HG03354 (cell line): ENCODE data around the gene EXOC3.
"Not testable (repeated sequence)": the region's sequence is repeated elsewhere in the genome, so short reads cannot be mapped to it uniquely, and the experiment has no call there.

Experiments used
- ATAC-seq: cut with Tn5 transposase; IDR thresholded peaks from one replicate; pipeline ENCODE4 v1.9.1; 2021; ENCODE audit warnings: mild to moderate bottlenecking; ENCODE audit not compliant: unreplicated experiment, poor library complexity, severe bottlenecking

The EXOC3 gene

DNA sequence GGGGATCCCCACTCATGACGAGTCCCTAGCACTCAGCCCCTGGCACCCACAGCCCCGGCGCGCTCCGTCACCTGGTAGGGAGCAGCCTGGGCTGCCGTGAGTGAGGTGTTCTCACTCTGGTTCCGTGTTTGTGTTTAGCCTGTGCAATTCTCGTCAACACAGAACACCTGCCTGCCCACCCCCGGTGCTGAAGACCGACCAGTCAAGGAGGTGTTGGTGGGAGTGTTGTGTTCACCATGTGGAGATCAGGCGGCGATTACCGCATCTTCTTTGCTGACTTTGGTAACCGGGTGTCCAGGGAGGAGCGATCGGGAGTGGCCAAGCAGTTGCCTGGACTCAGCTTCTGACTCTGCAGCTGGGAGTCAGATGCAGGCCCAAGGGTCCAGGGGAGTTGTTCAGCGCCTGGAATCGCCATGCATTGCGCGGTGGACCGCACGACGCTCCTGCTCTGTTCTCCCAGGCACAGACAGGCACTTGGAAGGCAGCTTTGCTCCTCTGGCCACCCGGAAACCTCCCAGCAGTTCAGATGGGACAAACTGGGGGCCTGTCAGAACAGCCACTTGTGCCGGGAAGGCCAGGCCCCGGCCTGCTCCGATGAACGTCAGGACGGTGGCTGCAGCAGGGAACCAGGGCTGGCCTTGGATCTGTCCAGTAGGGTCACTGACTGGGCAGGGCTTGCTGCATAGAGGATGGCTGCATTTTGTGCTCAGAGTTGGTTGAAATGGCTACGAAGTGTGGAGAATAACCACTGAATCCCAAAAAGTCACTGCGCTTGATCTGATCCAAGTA, 28.2 kb downstream of the EXOC3 start:
- ATAC-seq, result no peak

DNA sequence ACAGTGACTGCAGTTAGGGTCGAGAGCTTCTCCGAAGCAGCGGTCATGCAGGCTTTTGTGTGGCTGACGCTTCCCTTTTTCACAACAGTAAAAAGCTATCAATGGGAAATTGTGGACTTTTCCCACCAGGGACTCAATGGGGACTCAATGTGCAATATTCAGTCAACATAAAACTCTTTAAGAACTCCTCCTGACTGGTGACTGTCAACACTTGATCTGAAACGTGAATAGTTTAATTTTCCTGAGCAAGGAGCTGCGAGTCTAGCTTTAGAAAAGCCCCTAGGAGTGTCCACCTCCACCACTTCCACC, 28.7 kb downstream of the EXOC3 start:
- ATAC-seq, result no peak

DNA sequence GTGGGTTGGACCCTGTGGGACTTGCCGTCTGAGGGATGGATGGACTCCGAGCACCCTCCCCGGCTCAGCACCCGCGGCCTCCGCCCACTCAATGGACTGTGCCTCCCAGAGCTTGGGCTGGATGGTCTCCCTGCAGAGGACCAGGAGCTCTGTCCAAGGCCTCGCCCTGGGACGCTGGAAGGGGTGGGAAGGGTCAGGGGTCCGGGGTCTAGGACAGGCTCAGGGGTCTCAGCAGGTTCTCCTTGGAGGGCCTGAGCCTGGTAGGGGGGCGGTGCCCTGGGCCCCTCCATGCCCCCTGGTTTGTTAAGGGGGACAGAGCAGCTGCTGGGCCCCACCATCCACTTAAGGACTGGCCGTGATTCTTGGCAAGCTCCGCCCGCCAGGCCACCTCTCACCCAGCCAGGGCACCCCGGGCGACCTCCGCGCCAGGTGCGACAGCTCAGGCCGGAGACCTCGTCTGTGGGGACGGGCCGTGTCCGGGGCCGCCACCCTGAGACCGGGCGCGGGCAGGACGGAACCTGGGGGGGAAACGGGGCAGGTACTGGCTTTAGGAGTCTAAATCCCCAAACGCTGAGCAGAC, 29.2 kb downstream of the EXOC3 start:
- peak; percentile 19 for ATAC-seq

- ATAC-seq, result peak; percentile 74
Observed at GRCh38 chr5:472656-473550, 29.9 kb downstream of the EXOC3 start.

DNA sequence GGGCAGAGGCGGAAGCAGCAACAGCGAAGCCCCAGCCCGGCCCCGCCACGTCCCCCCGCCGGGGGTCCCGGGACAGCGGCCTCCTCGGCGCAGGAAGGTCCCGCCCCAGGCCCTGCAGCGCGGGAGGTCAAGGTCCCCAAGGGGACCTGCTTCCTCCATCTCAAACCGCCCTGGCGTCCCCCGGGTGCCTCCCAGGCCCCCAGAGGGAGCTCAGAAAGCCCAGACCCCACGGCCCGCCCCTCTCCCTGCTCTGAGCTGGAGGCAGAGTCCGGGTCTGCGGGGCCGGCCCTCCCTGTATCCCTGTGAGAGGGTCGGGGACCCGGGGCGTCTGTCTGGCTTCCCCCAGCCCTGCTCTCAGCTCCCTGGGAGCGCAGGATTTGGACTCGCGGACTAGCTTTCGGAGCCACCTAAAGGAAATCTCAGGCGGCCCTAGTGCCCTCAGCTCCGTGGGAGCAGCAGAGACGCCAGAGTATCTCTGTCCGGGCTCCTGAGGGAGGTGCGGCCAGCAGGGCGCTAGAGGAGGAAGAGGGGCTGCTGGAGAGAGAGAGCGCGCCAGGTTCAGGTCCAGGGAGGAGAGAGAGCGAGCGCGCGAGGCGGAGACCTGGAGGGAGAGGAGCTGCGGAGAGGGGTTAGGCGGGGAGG, 30.7 kb downstream of the EXOC3 start:
- ATAC-seq, result peak; percentile 35

- not testable (repeated sequence) for ATAC-seq
Observed at GRCh38 chr5:474232-474839, 31.4 kb downstream of the EXOC3 start.

DNA sequence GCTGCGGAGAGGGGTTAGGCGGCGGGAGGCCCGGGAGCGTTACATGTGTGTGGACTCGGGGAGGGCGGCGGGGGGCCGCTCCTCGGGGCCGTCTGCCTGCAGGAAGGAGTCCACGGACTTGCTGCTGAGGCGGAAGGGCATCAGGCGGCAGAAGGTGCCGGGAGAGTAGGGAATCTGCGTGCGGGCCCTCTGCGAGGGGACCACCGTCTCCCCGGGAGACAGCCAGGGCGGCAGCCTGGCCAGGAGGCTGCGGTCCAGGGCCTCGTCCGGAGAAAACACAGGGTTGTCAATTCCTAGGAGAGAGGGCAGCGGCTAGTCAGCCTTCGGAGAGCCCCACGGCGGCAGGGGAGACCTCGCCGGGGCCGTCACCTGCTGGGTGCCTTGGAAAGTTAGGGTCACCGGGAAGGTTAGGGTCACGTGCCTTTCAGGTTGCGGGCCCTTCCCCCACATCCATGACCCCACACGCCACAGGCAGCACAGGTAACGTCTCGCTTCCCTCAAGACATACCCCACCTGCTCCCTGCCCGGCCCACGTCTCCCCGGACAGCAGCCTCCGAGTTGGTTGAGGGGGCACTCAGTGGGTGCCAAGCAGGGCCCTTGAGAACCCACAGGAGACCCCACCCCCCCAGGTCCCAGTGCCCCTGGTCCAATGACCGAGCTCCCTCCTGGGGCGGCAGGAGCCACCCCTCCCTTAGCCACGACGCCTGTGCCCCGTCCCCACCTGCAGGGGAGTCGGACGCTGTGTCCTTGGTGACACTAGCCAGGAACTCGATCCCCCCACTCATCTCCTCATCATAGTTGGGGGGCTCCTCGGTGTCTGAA, 32.1 kb downstream of the EXOC3 start:
- ATAC-seq, result no peak

DNA sequence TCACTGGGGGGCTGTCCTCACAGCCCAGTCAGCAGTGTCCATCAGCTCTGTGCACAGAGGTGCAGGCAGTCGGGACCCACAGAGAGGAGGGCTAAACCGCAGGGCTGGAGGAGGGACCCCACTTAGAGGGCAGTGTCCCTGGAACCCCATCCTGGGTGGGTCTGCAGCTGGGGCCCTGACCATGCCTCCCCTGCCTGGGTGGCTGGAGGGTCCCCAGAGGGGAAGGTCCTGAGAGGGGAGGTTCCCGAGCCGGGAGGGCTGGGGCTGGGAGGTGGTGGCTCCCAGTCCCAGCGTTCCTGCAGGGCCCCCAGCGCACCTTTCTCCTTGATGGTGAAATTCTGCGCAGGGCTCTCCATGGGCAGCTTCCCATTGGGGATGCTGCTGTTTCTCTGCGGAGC, 32.7 kb downstream of the EXOC3 start:
- ATAC-seq, result no peak

DNA sequence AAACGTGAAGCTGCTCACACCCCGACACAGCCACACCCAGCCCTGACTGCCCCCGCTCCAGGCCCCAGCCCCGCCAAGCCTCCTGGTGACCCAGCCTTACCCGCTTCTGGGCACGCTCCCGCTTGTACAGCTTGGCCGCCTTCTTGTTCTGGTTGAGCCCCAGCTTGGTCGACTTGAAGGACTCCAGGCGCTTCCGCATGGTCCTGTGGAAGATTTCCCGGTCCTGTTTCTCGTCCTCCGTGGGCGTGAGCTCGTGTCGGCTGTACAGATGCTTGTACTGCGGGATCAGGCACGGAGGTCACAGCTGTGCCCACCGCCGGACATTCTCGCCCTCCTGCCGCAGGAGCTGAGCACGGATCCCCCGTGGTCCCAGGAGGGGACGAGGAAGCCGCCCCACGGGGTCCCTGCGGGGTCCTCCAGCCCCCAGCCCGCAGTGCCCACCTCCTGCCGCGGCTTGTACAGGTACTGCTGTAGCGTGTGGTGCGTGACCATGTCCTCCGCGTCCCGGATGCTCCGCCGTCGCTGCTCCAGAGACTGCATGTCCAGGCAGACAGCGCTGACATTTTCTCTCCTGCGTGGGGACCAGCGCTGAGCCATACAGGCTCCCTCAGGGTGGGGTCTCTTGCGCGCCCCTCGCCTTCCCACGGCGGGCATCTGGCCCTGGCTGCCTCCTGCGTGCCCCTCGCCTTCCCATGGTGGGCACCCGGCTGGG, 33.3 kb downstream of the EXOC3 start:
- ATAC-seq, result no peak

- ATAC-seq, result no peak
Observed at GRCh38 chr5:476814-477175, 33.8 kb downstream of the EXOC3 start.

DNA sequence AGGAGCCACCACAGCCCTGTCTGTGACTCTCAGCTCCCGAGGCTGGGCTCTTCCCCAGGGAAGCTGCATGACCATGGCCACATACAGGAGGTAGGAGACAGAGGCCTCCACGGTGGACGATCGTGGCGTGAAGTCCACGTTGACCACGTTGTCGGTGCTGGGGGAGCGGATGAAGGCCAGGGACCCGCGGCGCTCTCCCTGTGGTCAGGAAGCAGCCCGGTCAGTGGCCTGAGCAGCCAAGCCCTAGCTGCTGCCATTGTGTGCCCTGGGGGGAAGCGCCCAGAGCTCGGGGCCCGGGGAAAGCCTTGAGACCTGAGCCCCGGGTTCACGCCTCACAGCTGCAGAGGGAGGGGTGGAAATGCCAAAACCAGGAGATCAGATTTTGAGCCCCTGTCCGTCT, 34.3 kb downstream of the EXOC3 start:
- no peak for ATAC-seq

- no peak for ATAC-seq
Observed at GRCh38 chr5:477871-478270, 34.9 kb downstream of the EXOC3 start.

DNA sequence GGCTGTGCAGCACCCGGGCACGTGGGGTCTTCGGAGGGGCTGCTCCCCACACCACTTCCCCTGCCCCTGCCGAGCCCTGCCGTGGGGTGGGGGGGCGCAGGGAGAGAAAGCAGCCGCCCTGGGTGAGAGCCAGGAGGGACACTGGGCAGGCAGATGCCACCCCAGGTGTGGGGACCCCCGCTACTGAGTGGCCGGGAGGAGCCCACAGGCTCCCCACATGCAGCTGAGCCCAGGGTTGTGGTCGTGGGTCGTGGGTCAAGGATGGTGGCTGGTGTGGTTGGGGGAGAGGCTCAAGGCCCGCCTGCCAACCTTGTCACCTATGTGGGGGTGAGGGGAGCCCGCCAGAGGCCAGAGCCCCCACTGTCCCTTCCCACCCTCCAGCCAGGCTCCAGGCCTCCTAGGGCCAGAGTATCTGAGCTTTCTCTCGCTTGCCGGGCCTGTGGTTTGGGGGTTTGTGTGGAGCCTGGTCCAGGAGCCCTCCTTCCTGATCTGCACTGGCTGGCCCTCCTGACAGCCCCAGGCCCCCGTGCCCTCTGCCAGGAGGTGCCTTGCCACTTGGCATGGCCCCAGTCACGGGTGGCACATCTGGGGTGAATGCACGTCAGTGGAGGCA, 35.5 kb downstream of the EXOC3 start:
- no peak for ATAC-seq

- ATAC-seq, result no peak
Observed at GRCh38 chr5:478982-479535, 36.1 kb downstream of the EXOC3 start.

DNA sequence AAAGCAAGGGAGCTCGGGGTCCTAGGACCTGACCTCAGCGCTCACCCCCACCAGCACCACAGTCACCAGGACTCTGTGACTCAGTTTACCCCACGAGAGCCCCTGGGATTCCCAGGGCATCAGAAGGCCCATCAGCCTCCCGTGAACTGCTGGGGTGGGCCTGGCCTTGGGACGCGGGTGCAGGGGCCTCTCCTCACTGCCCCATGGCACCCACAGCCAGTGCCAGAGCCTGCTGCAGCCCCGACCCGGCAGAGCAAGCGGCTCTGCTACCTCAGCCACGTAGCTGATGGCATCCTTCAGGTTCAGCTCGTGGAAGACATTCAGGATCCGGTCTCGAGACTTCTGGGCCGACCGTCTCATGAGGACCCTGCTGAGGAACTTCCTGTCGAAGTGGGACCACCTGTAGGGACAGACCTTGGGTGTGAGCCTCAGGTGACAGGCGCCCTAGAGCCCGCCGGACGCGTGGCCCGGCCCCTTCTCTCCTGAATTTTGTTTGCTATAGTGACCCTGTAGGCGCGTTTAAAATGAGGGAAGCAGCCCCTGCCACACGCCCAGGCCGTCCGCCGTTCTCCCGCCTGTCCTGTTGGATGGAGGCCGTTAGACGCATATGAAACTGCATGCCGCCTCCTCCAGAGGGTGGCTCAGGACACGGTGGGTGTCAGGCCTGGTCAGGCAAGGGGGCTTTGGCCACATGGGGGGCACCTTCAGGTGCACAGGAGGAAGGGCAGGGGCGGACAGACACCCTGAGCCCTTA, 36.8 kb downstream of the EXOC3 start:
- no peak for ATAC-seq

GRCh38 chr5:481347-481746, 38.4 kb downstream of the EXOC3 start:
- no peak for ATAC-seq

GRCh38 chr5:482021-482420, 39.0 kb downstream of the EXOC3 start:
- ATAC-seq, result no peak
